A549 (cell line): ENCODE measurements around the gene FGF3. TPM values are rescaled to one million over a fixed set of nuclear protein-coding genes. Genes with fewer than 3 reads are reported as not detected.

Experiments
- ATAC-seq, 2 experiments: fragments of 200-7000 bp in 1 of 2; fragments of >200 bp in 1 of 2; cut with Nextera tagmentation in 1 of 2; cut with Tn5 transposase in 1 of 2; 3 replicates each; pipeline versions ENCODE4 v1.8.0 to v1.9.1; 2018 to 2020; ENCODE audit warnings: mild to moderate bottlenecking in 1 of 2, moderate library complexity in 1 of 2
- CTCF ChIA-PET: fragments of 300-600 bp; sonication (Branson Sonifier 250); formaldehyde crosslinking; extraction: SDS; loops from one replicate; lab custom pipeline; 2021; ENCODE audit warnings: antibody characterized with exemption, inconsistent platforms; lab: Yijun Ruan, JAX
- POLR2A ChIA-PET: fragments of 350-600 bp; formaldehyde crosslinking; extraction: SDS; loops from one replicate; lab custom pipeline; 2021; ENCODE audit warnings: antibody characterized with exemption, inconsistent platforms; lab: Yijun Ruan, JAX
- DNase-seq, 2 experiments: peaks; one replicate each; pipeline versions ENCODE4 v3.0.0 to v3.0.0-alpha.2; 2011 to 2016; ENCODE audit warnings: low read depth in 1 of 2, low spot score in 1 of 2
- FAIRE-seq: peaks from 2 replicates; lab custom pipeline; 2011; peaks lifted over from hg19 to GRCh38; lab: Jason Lieb, UNC
- H3K27ac ChIP-seq, 2 experiments: fragments of >200 bp; sonication (Bioruptor Twin); formaldehyde crosslinking; 3 replicates each; pipeline ENCODE4 v1.5.1; 2016 to 2017
- H3K4me1 ChIP-seq: fragments of >200 bp; sonication (Bioruptor Twin); formaldehyde crosslinking; 3 replicates; pipeline ENCODE4 v1.6.1; 2016
- H3K4me2 ChIP-seq: fragments of >200 bp; sonication (Bioruptor Twin); formaldehyde crosslinking; 3 replicates; pipeline ENCODE4 v1.6.1; 2016
- H3K4me3 ChIP-seq: fragments of >200 bp; sonication (Bioruptor Twin); formaldehyde crosslinking; 3 replicates; pipeline ENCODE4 v1.5.1; 2016
- H3K9me3 ChIP-seq: fragments of >200 bp; sonication (Bioruptor Twin); formaldehyde crosslinking; 3 replicates; pipeline ENCODE4 v1.6.1; 2016
- CEBPB ChIP-seq, 2 experiments: fragments of >200 bp in 1 of 2; sonication (Bioruptor Twin) in 1 of 2; formaldehyde crosslinking in 1 of 2; IDR thresholded peaks; 2 replicates each; pipeline ENCODE4 v1.6.1; 2012 to 2016
- CHD2 ChIP-seq: fragments of 150-350 bp; IDR thresholded peaks from 2 replicates; pipeline ENCODE4 v1.6.1; 2014; ENCODE audit warnings: low read length; ENCODE audit not compliant: partially characterized antibody
- CTCF ChIP-seq: fragments of >200 bp; sonication (Bioruptor Twin); formaldehyde crosslinking; IDR thresholded peaks from 3 replicates; pipeline ENCODE4 v1.5.1; 2016
- EHMT2 ChIP-seq: fragments of 200-600 bp; sonication (generic); IDR thresholded peaks from 2 replicates; pipeline ENCODE4 v1.6.1; 2016; ENCODE audit warnings: antibody characterized with exemption, low read depth, mild to moderate bottlenecking, moderate library complexity
- EP300 ChIP-seq, 2 experiments: fragments of >200 bp; sonication (Bioruptor Twin); formaldehyde crosslinking; IDR thresholded peaks; 2 replicates in 1 of 2; 3 replicates in 1 of 2; pipeline ENCODE4 v1.6.1; 2016 to 2017
- FOSB ChIP-seq: fragments of 250-450 bp; sonication (Bioruptor Pico); IDR thresholded peaks from 2 replicates; pipeline ENCODE4 v1.5.0; 2020; ENCODE audit warnings: mild to moderate bottlenecking, moderate library complexity
- GATA3 ChIP-seq: IDR thresholded peaks from 2 replicates; pipeline ENCODE4 v1.6.1; 2012; ENCODE audit warnings: borderline replicate concordance
- HOXB5 ChIP-seq: fragments of 250-450 bp; sonication (Bioruptor Pico); IDR thresholded peaks from 2 replicates; pipeline ENCODE4 v1.5.0; 2020; ENCODE audit warnings: mild to moderate bottlenecking, moderate library complexity
- KDM1A ChIP-seq: fragments of 200-600 bp; sonication (generic); IDR thresholded peaks from 2 replicates; pipeline ENCODE4 v1.6.1; 2016; ENCODE audit warnings: low read depth, mild to moderate bottlenecking
- MAFK ChIP-seq: fragments of 450-650 bp; IDR thresholded peaks from 2 replicates; pipeline ENCODE4 v1.6.1; 2014; ENCODE audit not compliant: partially characterized antibody
- MAX ChIP-seq: IDR thresholded peaks from 2 replicates; pipeline ENCODE4 v1.6.1; 2012
- MAZ ChIP-seq: fragments of 150-350 bp; IDR thresholded peaks from 2 replicates; pipeline ENCODE4 v1.6.1; 2014; ENCODE audit warnings: antibody characterized with exemption, low read depth, low read length, borderline replicate concordance
- MYC ChIP-seq: IDR thresholded peaks from 2 replicates; pipeline ENCODE4 v1.6.1; 2012; ENCODE audit warnings: mild to moderate bottlenecking, inconsistent platforms, low read length, improper control_type of control experiment, borderline replicate concordance
- NR3C1 ChIP-seq: fragments of >200 bp; sonication (Bioruptor Twin); formaldehyde crosslinking; IDR thresholded peaks from 3 replicates; pipeline ENCODE4 v1.6.1; 2017
- POLR2A ChIP-seq: IDR thresholded peaks from 2 replicates; pipeline ENCODE4 v1.6.1; 2012; ENCODE audit warnings: mild to moderate bottlenecking, low read length
- RAD21 ChIP-seq, 2 experiments: fragments of >200 bp in 1 of 2; sonication (Bioruptor Twin) in 1 of 2; formaldehyde crosslinking in 1 of 2; IDR thresholded peaks in 1 of 2; conservative IDR thresholded peaks in 1 of 2; 2 replicates in 1 of 2; 3 replicates in 1 of 2; pipeline ENCODE4 v1.6.1; 2012 to 2018; ENCODE audit warnings: inconsistent platforms in 1 of 2
- RARB ChIP-seq: fragments of 250-450 bp; sonication (Bioruptor Pico); IDR thresholded peaks from 2 replicates; pipeline ENCODE4 v1.8.0; 2021; ENCODE audit warnings: mild to moderate bottlenecking, moderate library complexity
- RCOR1 ChIP-seq: fragments of 150-350 bp; IDR thresholded peaks from 2 replicates; pipeline ENCODE4 v1.6.1; 2014; ENCODE audit warnings: antibody characterized with exemption, low read length, low read depth
- REST ChIP-seq: fragments of 200-600 bp; sonication (generic); IDR thresholded peaks from 2 replicates; pipeline ENCODE4 v1.6.1; 2016; ENCODE audit warnings: antibody characterized with exemption, mild to moderate bottlenecking, moderate library complexity
- RNF2 ChIP-seq: fragments of 200-600 bp; sonication (generic); IDR thresholded peaks from 2 replicates; pipeline ENCODE4 v1.6.1; 2016; ENCODE audit warnings: low read depth, mild to moderate bottlenecking, antibody characterized with exemption, moderate library complexity, borderline replicate concordance
- SMC3 ChIP-seq: fragments of >200 bp; sonication (Bioruptor Twin); formaldehyde crosslinking; IDR thresholded peaks from 3 replicates; pipeline ENCODE4 v1.6.1; 2018; ENCODE audit warnings: inconsistent platforms
- TFCP2L1 ChIP-seq: fragments of 250-450 bp; sonication (Bioruptor Pico); IDR thresholded peaks from 2 replicates; pipeline ENCODE4 v1.5.0; 2021; ENCODE audit warnings: mild to moderate bottlenecking
- USF2 ChIP-seq: fragments of 450-650 bp; IDR thresholded peaks from 2 replicates; pipeline ENCODE4 v1.6.1; 2014; ENCODE audit warnings: antibody characterized with exemption
- WGBS: methylation state at CpG from one replicate; pipeline ENCODE4 v1.1.6; 2017; ENCODE audit errors: missing lambda C conversion rate; 5-methylcytosine and 5-hydroxymethylcytosine counted together
- polyA plus RNA-seq, 4 experiments: library from polyadenylated mRNA; depleted of rRNA in 3 of 4; stranded (reverse); fragments of >200 nt; fragmentation: RNase III in 1 of 4; extraction: RNeasy Plus Mini Kit Qiagen cat#74134 plus additional on column Dnase treatment in 1 of 4; gene quantifications; 2 replicates in 3 of 4; 3 replicates in 1 of 4; pipeline ENCODE4 v1.2.3, GENCODE V29; 2011 to 2017

Gene FGF3
- polyA plus RNA-seq, 2 of the 4 experiments (the other 2 are of a cell fraction), result not detected

- TF ChIP-seq RARB (CRISPR knock-in tag) (no peak), MAZ (no peak), KDM1A (no peak), POLR2A (no peak), MAFK (no peak), RCOR1 (no peak), EHMT2 (no peak), SMC3 (no peak), TFCP2L1 (no peak), MYC (no peak), FOSB (CRISPR knock-in tag) (no peak), GATA3 (no peak)
- WGBS, result 71% methylated on average over 5 of the region's 5 CpGs
- FAIRE-seq, result no peak
- Histone ChIP-seq H3K4me2 (no peak overlapping the region), H3K4me1 (no peaks in the 10 kb centered on the region), H3K9me3 (no peaks in the 10 kb centered on the region; the same call in 2 of the 3 replicates), H3K27ac (no peak overlapping the region), H3K4me3 (no peak overlapping the region)
- ChIA-PET POLR2A (interaction anchor here (0.7 kb wide), 1 partner anchor 484 kb away, joined by 5 read pairs; no protein-coding TSS in a partner anchor), CTCF (interaction anchor here (1.1 to 2.1 kb wide), 9 partner anchors 11 to 117 kb away, joined by 3 to 12 read pairs (median 5); partner anchors contain the start of gene FGF19)
- no peak for ATAC-seq
- no peak for DNase-seq
Measured at GRCh38 chr11:69800278-69800677, 18.9 kb downstream of the FGF3 start.

- no peak overlapping the region for H3K4me2 ChIP-seq
- peak; percentile 45 to 63 for DNase-seq
- WGBS, result 15% methylated on average over 3 of the region's 3 CpGs
- H3K4me1 ChIP-seq, result no peaks in the 10 kb centered on the region
- ChIA-PET CTCF (interaction anchor here (1.1 to 2.2 kb wide), 7 partner anchors 10 to 117 kb away, joined by 3 to 8 read pairs (median 4); partner anchors contain the start of gene FGF19), POLR2A (no interaction called here)
- H3K27ac ChIP-seq, result no peak overlapping the region
- H3K4me3 ChIP-seq, result no peak overlapping the region
- no peaks in the 10 kb centered on the region; the same call in 2 of the 3 replicates for H3K9me3 ChIP-seq
- no peak for FAIRE-seq
- peak; percentile 68 to 84; a peak in 5 of 6 replicates for ATAC-seq
- TF ChIP-seq MAX (0 out of 2 replicates have a peak, but pooled peaks have one; percentile 20), USF2 (peak; percentile 80), CHD2 (no peak)
Measured at GRCh38 chr11:69799582-69799981, 19.6 kb downstream of the FGF3 start.

GRCh38 chr11:69799097-69799496, 20.1 kb downstream of the FGF3 start:
- DNase-seq (no peak), ATAC-seq (no peak), FAIRE-seq (no peak)
- ChIA-PET CTCF (interaction anchor here (0.6 to 2.2 kb wide), 7 partner anchors 10 to 179 kb away, joined by 3 to 8 read pairs (median 4); partner anchors contain the start of gene FGF19), POLR2A (no interaction called here)
- H3K4me2 ChIP-seq, result no peak overlapping the region
- no peaks in the 10 kb centered on the region; the same call in 2 of the 3 replicates for H3K9me3 ChIP-seq
- no peak overlapping the region for H3K27ac ChIP-seq
- WGBS, result 58% methylated on average over 2 of the region's 3 CpGs
- no peak for TF ChIP-seq RNF2
- TF ChIP-seq FOSB (CRISPR knock-in tag), result no peak
- TF ChIP-seq REST, result no peak
- no peak for TF ChIP-seq CEBPB (IDR thresholded peaks at IDR 0.05)
- TF ChIP-seq MYC, result no peak
- TF ChIP-seq CHD2, result no peak
- no peak for TF ChIP-seq CTCF
- no peak for TF ChIP-seq EP300 (IDR thresholded peaks at IDR 0.05)
- TF ChIP-seq HOXB5 (CRISPR knock-in tag), result no peak
- no peak for TF ChIP-seq NR3C1
- TF ChIP-seq RAD21 (conservative IDR thresholded peaks at IDR 0.05 in 1 of 2, IDR thresholded peaks at IDR 0.05 in 1 of 2), result no peak
- H3K4me1 ChIP-seq, result no peaks in the 10 kb centered on the region
- H3K4me3 ChIP-seq, result no peak overlapping the region
